ENCODE data around the gene CCDC88B. TPM values are rescaled to one million over a fixed set of nuclear protein-coding genes. Genes with fewer than 3 reads are reported as not detected.
A peak's percentile ranks its signal among the peaks of the same experiment; 100 is the strongest.

Gene CCDC88B
- total and polyA plus RNA-seq, 2 experiments from 2014 or later: 4.9 to 10.0 TPM

GRCh38 chr11:64357446-64357845 lies 17.4 kb downstream of the CCDC88B start:
- no peak for DNase-seq (ENCODE audit: low spot score)
- peak overlapping the region; percentile 55 for H3K27ac ChIP-seq
- H4K20me1 ChIP-seq (ENCODE audit: insufficient read depth, poor library complexity, severe bottlenecking): no peaks in the 10 kb centered on the region
- no peaks in the 10 kb centered on the region for H3K36me3 ChIP-seq (replicated peaks; ENCODE audit: insufficient read depth, low read depth)
- H2AFZ ChIP-seq: no peak overlapping the region
- H3K9me3 ChIP-seq (ENCODE audit: low read depth): no peaks in the 10 kb centered on the region
- no peak overlapping the region for H3K4me3 ChIP-seq
- no peaks in the 10 kb centered on the region for H3K9me2 ChIP-seq (replicated peaks; ENCODE audit: insufficient read depth)
- peaks cover 33% of the 10 kb centered on the region for H3K4me1 ChIP-seq (ENCODE audit: insufficient read depth)
- WGBS (ENCODE audit: low lambda C conversion rate, missing lambda C conversion rate): 100% methylated on average over 5 of the region's 6 CpGs
- TF ChIP-seq EZH2 (IDR thresholded peaks at IDR 0.05; ENCODE audit: borderline replicate concordance): no peak
- peaks cover 13% of the 10 kb centered on the region for H3K79me2 ChIP-seq
- peak overlapping the region; percentile 92 for H3K4me2 ChIP-seq
- H3K27me3 ChIP-seq: no peaks in the 10 kb centered on the region

- no peaks in the 10 kb centered on the region for H3K9me3 ChIP-seq (ENCODE audit: low read depth)
- 65% methylated on average over 13 of the region's 13 CpGs for WGBS (ENCODE audit: low lambda C conversion rate, missing lambda C conversion rate)
- H3K4me1 ChIP-seq (ENCODE audit: insufficient read depth): peaks cover 33% of the 10 kb centered on the region
- H4K20me1 ChIP-seq (ENCODE audit: insufficient read depth, poor library complexity, severe bottlenecking): no peaks in the 10 kb centered on the region
- H3K27ac ChIP-seq: peak overlapping the region; percentile 95
- H3K79me2 ChIP-seq: peaks cover 13% of the 10 kb centered on the region
- DNase-seq (ENCODE audit: low spot score): peak; percentile 73
- H2AFZ ChIP-seq: no peak overlapping the region
- H3K9me2 ChIP-seq (replicated peaks; ENCODE audit: insufficient read depth): no peaks in the 10 kb centered on the region
- H3K4me3 ChIP-seq: peak overlapping the region; percentile 88
- peak overlapping the region; percentile 92 for H3K4me2 ChIP-seq
- H3K36me3 ChIP-seq (replicated peaks; ENCODE audit: insufficient read depth, low read depth): no peaks in the 10 kb centered on the region
- no peak for TF ChIP-seq EZH2phosphoT487 (IDR thresholded peaks at IDR 0.05; ENCODE audit: low read depth, severe bottlenecking, unreplicated experiment)
- TF ChIP-seq CTCF (IDR thresholded peaks at IDR 0.05; ENCODE audit: poor library complexity): no peak
- TF ChIP-seq EZH2 (IDR thresholded peaks at IDR 0.05; ENCODE audit: borderline replicate concordance): no peak
- H3K27me3 ChIP-seq: no peaks in the 10 kb centered on the region
Observed at GRCh38 chr11:64357904-64358535, 18.0 kb downstream of the CCDC88B start.

- Histone ChIP-seq H3K27ac (peak overlapping the region; percentile 95), H3K4me1 (ENCODE audit: insufficient read depth) (peaks cover 33% of the 10 kb centered on the region)
- DNase-seq (ENCODE audit: low spot score): no peak
Observed at GRCh38 chr11:64358536-64358906, 18.5 kb downstream of the CCDC88B start.

More at GRCh38 chr11:64358536-64358906, 18.5 kb downstream of the CCDC88B start:
- Histone ChIP-seq H3K36me3 (replicated peaks; ENCODE audit: insufficient read depth, low read depth) (no peaks in the 10 kb centered on the region), H4K20me1 (ENCODE audit: insufficient read depth, poor library complexity, severe bottlenecking) (no peaks in the 10 kb centered on the region), H3K4me2 (peak overlapping the region; percentile 92), H3K27me3 (no peaks in the 10 kb centered on the region), H2AFZ (peak overlapping the region; percentile 38), H3K9me2 (replicated peaks; ENCODE audit: insufficient read depth) (no peaks in the 10 kb centered on the region), H3K9me3 (ENCODE audit: low read depth) (no peaks in the 10 kb centered on the region), H3K79me2 (peaks cover 13% of the 10 kb centered on the region), H3K4me3 (peak overlapping the region; percentile 88)
- WGBS (ENCODE audit: low lambda C conversion rate, missing lambda C conversion rate): 35% methylated on average over 7 of the region's 7 CpGs
- TF ChIP-seq EZH2phosphoT487 (IDR thresholded peaks at IDR 0.05; ENCODE audit: low read depth, severe bottlenecking, unreplicated experiment) (no peak), EZH2 (IDR thresholded peaks at IDR 0.05; ENCODE audit: borderline replicate concordance) (no peak), CTCF (IDR thresholded peaks at IDR 0.05; ENCODE audit: poor library complexity) (no peak)
